ENCODE measurements around the gene LUC7L.

LUC7L gene

DNA sequence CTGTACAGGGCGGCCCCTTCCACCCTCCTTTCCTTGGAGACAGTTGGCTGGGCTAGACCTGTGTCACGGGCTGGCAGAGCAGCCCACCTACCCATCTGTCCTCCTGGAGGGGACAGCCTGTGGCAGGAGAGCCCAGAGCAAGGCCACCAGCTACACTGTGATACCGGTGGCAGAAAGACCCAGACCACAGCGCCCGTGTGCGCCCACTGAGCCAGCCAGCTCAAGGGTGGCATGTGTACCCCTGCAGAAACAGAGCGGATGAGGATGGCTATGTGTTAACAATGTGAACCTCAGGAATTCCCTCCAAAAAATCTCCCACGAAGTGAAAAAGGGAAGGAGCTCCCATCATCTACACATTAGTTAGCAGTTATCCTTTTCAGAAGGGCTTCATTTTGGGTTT, 41.9 kb downstream of the LUC7L start:
- TF ChIP-seq, protein P1, sequence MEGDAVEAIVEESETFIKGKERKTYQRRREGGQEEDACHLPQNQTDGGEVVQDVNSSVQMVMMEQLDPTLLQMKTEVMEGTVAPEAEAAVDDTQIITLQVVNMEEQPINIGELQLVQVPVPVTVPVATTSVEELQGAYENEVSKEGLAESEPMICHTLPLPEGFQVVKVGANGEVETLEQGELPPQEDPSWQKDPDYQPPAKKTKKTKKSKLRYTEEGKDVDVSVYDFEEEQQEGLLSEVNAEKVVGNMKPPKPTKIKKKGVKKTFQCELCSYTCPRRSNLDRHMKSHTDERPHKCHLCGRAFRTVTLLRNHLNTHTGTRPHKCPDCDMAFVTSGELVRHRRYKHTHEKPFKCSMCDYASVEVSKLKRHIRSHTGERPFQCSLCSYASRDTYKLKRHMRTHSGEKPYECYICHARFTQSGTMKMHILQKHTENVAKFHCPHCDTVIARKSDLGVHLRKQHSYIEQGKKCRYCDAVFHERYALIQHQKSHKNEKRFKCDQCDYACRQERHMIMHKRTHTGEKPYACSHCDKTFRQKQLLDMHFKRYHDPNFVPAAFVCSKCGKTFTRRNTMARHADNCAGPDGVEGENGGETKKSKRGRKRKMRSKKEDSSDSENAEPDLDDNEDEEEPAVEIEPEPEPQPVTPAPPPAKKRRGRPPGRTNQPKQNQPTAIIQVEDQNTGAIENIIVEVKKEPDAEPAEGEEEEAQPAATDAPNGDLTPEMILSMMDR (IDR thresholded peaks at IDR 0.05; ENCODE audit: low read depth, low read length, missing control alignments), result no peak

DNA sequence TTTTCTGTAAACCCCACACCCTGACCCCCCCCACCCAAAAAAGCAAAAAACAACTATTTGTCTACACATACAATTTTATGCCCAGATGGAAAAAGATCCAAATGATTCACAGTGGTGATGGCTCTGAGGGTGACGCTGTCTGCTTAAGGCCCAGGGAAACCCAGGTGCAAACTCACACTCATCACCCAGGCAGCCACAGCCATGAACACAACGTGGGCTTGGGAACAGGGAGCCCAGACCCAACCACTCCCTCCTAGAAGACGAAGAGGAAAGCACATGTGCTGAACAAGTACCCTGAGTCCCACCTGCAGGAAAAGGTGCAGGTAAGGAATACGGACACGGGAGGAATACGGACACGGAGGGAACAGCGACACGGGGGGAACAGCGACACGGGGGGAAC, 43.6 kb downstream of the LUC7L start:
- no peak overlapping the region for H3K4me3 ChIP-seq (ENCODE audit: low read depth, low read length)
- DNase-seq (ENCODE audit: low read depth), result no peak
- TF ChIP-seq, protein P1 (IDR thresholded peaks at IDR 0.05; ENCODE audit: low read depth, low read length, missing control alignments), result no peak

More for the DNA sequence above, 41.9 kb downstream of the LUC7L start:
- no peak for DNase-seq (ENCODE audit: low read depth)
- H3K4me3 ChIP-seq (ENCODE audit: low read depth, low read length), result no peak overlapping the region

DNA sequence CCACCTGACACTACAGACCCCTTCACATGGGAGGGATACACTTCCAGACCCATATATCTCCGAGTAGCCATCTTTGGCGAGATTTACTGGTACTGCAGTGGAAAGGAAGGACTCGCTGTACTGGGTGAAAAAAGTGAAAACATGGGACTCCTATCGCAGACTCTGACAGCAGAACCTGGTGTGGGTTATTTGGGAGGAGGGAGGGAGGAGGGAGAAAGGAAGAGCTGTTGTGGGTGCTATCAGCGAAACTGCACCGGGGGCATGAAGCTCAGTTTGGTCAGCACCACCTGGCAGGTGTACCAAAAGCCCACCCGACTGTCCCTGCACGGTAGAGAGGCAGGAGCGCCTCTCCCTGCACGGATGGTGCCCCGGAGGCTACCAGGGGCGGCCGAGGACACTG, 44.0 kb downstream of the LUC7L start:
- TF ChIP-seq, protein P1 (IDR thresholded peaks at IDR 0.05; ENCODE audit: low read depth, low read length, missing control alignments), result no peak
- H3K4me3 ChIP-seq (ENCODE audit: low read depth, low read length), result no peak overlapping the region
- DNase-seq (ENCODE audit: low read depth), result no peak

DNA sequence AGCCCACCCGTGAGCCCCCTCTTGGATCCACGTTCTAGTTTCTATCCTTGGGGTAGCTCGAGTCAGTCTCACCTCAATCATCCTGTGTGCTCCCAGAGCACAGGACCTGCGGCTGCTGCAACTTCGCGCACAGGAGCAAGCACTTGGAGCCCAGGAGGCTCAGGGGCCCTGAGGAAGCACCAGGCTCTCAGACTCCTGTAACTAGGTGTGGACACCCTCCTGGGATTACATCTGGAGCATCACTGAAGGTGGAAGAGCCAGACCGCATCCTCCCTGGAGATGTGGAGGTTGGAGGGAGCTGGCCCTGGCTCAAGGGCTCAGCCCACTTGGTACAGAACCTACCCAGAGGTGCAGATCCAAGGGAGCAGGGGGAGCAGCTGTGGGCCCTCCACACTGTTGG, 46.2 kb downstream of the LUC7L start:
- DNase-seq (ENCODE audit: low read depth), result no peak

DNA sequence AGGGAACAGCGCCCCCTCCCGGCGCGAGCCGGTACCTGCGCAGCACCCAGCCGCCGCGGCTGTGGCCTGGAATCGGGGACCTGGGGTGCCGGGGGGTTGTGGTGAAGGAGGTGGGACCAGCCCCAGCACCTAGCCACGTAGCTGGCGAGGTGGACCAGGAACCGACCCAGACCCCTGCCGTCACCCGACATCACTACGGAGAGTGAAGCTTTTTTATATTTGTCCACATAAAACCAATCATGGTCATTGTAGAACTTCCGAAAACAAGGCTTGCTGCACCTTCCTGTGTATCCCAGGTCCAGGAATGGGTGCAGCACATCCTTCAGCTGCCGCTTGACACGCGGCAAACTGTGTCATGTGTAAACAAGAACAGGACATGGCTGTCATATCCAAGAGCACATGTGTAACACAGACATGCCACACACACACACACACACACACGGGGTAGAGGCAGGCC, 47.7 kb downstream of the LUC7L start:
- no peak for DNase-seq (ENCODE audit: low read depth)
- TF ChIP-seq, protein P1 (IDR thresholded peaks at IDR 0.05; ENCODE audit: low read depth, low read length, missing control alignments), result peak; percentile 91
- no peak overlapping the region for H3K4me3 ChIP-seq (ENCODE audit: low read depth, low read length)

More for the DNA sequence above, 46.2 kb downstream of the LUC7L start:
- TF ChIP-seq, protein P1 (IDR thresholded peaks at IDR 0.05; ENCODE audit: low read depth, low read length, missing control alignments), result no peak
- no peak overlapping the region for H3K4me3 ChIP-seq (ENCODE audit: low read depth, low read length)

DNA sequence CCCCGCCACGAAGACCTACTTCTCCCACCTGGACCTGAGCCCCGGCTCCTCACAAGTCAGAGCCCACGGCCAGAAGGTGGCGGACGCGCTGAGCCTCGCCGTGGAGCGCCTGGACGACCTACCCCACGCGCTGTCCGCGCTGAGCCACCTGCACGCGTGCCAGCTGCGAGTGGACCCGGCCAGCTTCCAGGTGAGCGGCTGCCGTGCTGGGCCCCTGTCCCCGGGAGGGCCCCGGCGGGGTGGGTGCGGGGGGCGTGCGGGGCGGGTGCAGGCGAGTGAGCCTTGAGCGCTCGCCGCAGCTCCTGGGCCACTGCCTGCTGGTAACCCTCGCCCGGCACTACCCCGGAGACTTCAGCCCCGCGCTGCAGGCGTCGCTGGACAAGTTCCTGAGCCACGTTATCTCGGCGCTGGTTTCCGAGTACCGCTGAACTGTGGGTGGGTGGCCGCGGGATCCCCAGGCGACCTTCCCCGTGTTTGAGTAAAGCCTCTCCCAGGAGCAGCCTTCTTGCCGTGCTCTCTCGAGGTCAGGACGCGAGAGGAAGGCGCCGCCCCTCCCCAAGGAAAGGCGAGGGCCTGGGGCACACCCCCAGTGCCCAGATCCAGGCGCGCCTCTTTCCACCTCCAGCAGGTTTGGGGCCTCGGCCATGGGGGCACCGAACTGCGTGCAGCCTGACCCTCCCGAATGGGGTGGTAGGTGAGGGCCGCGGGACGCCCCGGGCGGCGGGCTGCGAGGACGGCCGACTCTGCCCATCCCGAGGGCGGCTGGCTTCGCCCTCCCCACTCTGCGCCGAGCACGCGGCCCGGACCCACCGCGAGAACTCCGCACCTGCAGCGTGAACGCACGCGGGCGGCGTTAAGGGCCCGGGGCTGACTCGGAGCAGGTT, 48.3 kb downstream of the LUC7L start:
- no peak for DNase-seq (ENCODE audit: low read depth)
- peak overlapping the region; percentile 15; the same call in 1 of the 2 replicates for H3K4me3 ChIP-seq (ENCODE audit: low read depth, low read length)
- TF ChIP-seq, protein P1 (IDR thresholded peaks at IDR 0.05; ENCODE audit: low read depth, low read length, missing control alignments), result no peak
